Vagina (tissue), 2 donors: Measurements from ENCODE around the gene SCRN1. TPM values are rescaled to one million over a fixed set of nuclear protein-coding genes. Genes with fewer than 3 reads are reported as not detected.

Source experiments
- DNase-seq, 2 donors: peaks; one replicate each; pipeline ENCODE4 v3.0.0-alpha.2; 2017; ENCODE audit errors: extremely low spot score in 2 of 2
- H3K27ac ChIP-seq: fragments of 200-600 bp; sonication (generic); one replicate; pipeline ENCODE4 v1.5.1; 2019
- H3K27me3 ChIP-seq: fragments of 200-600 bp; sonication (generic); one replicate; pipeline ENCODE4 v1.5.1; 2019
- H3K36me3 ChIP-seq, 2 donors: fragments of 200-600 bp; sonication (generic); one replicate each; pipeline ENCODE4 v1.5.1; 2017 to 2019
- H3K4me1 ChIP-seq: fragments of 200-600 bp; sonication (generic); one replicate; pipeline ENCODE4 v1.5.1; 2019
- H3K4me3 ChIP-seq, 2 donors: fragments of 200-600 bp; sonication (generic); 1 replicate in 1 of 2; 2 replicates in 1 of 2; pipeline ENCODE4 v1.5.1; 2016 to 2019
- H3K9me3 ChIP-seq: fragments of 200-600 bp; sonication (generic); one replicate; pipeline ENCODE4 v1.5.1; 2019
- CTCF ChIP-seq, 3 experiments: fragments of 450-650 bp in 2 of 3; fragments of 200-600 bp in 1 of 3; sonication (generic) in 1 of 3; IDR thresholded peaks; one replicate each; pipeline ENCODE4 v1.5.1; 2017 to 2019; ENCODE audit warnings: antibody characterized with exemption in 3 of 3, mild to moderate bottlenecking in 2 of 3, moderate library complexity in 2 of 3
- POLR2A ChIP-seq, 2 donors: fragments of 450-650 bp; IDR thresholded peaks; one replicate each; pipeline ENCODE4 v1.6.1; 2017; ENCODE audit warnings: antibody characterized with exemption in 2 of 2, mild to moderate bottlenecking in 2 of 2, moderate library complexity in 2 of 2
- POLR2AphosphoS5 ChIP-seq, 2 donors: sonication (generic); formaldehyde crosslinking; IDR thresholded peaks; one replicate each; pipeline ENCODE4 v1.9.0; 2017; ENCODE audit warnings: antibody characterized with exemption in 2 of 2, mild to moderate bottlenecking in 2 of 2, low read depth in 1 of 2; ENCODE audit not compliant: insufficient read depth in 1 of 2
- intact Hi-C: fragments of 100-400 bp; cut with DNase I; formaldehyde crosslinking; loops from one replicate; pipeline ENCODE4 v1.15.1; 2023
- total RNA-seq: library from RNA; depleted of rRNA; stranded (reverse); fragments of >200 nt; gene quantifications from one replicate; pipeline ENCODE4 v1.2.3, GENCODE V29; 2016

SCRN1 gene
- total RNA-seq, 1 donor from 2014 or later = 40.8 TPM

GRCh38 chr7:29988424-29989256, 961 bp downstream of the SCRN1 start:
- no peaks in the 10 kb centered on the region for H3K36me3 ChIP-seq
- no peaks in the 10 kb centered on the region for H3K27me3 ChIP-seq
- no peaks in the 10 kb centered on the region for H3K9me3 ChIP-seq
- peaks cover 30% of the 10 kb centered on the region for H3K4me1 ChIP-seq
- no peak for TF ChIP-seq POLR2A (IDR thresholded peaks at IDR 0.05)
- peak in 1 of 2 donors; percentile 56 for TF ChIP-seq POLR2AphosphoS5 (IDR thresholded peaks at IDR 0.05; ENCODE audit: insufficient read depth in 1 of 2, low read depth in 1 of 2)
- peak overlapping the region; percentile 95 for H3K27ac ChIP-seq
- peak overlapping the region; percentile 64 to 73 for H3K4me3 ChIP-seq
- intact Hi-C loops = no loop called here
- DNase-seq = no peak

DNA sequence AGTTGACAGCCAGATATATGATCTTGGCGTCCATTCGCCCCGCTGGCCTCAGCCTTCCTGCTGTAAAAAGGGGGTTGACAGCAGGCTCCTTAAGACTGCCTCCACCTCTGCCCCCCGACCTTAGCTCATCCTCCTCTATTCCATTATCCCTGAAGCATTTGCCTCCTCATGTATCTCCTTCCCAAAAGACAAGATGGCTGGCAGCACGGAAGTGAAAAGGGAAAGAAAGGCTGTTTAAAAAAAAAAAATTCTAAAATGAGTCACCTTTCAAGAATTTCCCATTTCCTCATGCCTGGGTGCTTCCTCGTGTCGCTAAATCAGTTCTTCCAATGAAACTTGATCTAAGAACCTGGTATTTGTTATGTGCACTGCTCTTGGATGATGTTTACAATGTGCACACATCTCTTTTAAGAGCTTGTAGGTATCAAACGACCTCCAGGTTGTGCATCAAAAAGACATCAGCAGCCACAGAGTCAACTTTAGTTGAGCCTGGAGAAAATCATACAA, 1.7 kb downstream of the SCRN1 start:
- intact Hi-C loops = no loop called here
- H3K4me1 ChIP-seq = peaks cover 30% of the 10 kb centered on the region
- no peak for DNase-seq

GRCh38 chr7:29987083-29987482, 2.5 kb downstream of the SCRN1 start:
- Histone ChIP-seq H3K9me3 (no peaks in the 10 kb centered on the region), H3K4me3 (no peak overlapping the region), H3K27me3 (no peaks in the 10 kb centered on the region), H3K4me1 (peaks cover 30% of the 10 kb centered on the region), H3K36me3 (no peaks in the 10 kb centered on the region), H3K27ac (peak overlapping the region; percentile 95)
- intact Hi-C loops = no loop called here
- no peak for DNase-seq
- TF ChIP-seq POLR2A (IDR thresholded peaks at IDR 0.05) (no peak), CTCF (IDR thresholded peaks at IDR 0.05) (no peak), POLR2AphosphoS5 (IDR thresholded peaks at IDR 0.05; ENCODE audit: insufficient read depth in 1 of 2, low read depth in 1 of 2) (no peak)

More for the DNA sequence above, 1.7 kb downstream of the SCRN1 start:
- peak overlapping the region; percentile 64 to 73 for H3K4me3 ChIP-seq
- no peaks in the 10 kb centered on the region for H3K36me3 ChIP-seq
- no peaks in the 10 kb centered on the region for H3K9me3 ChIP-seq
- TF ChIP-seq CTCF (IDR thresholded peaks at IDR 0.05) (no peak), POLR2AphosphoS5 (IDR thresholded peaks at IDR 0.05; ENCODE audit: insufficient read depth in 1 of 2, low read depth in 1 of 2) (no peak), POLR2A (IDR thresholded peaks at IDR 0.05) (no peak)
- H3K27me3 ChIP-seq = no peaks in the 10 kb centered on the region
- peak overlapping the region; percentile 95 for H3K27ac ChIP-seq

DNA sequence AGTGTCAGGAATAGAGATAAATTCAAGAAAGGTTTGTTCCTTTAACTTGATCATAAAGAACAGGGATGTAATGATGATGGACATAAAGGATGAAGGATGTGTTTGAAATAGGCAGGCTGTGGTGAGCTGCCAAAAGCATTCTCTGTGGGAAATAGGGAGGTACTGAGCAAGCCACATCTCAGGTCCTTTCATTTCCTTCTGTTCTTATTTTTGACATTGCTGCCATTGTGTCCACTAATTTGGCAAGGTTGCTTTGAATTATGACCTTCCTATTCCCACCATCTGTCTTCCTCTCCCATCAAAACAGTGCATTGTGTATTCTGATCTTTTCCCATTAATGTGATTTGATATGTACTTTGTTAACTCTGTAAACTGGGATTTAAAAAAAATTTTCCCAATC, 9.4 kb downstream of the SCRN1 start:
- Histone ChIP-seq H3K27me3 (no peaks in the 10 kb centered on the region), H3K9me3 (no peaks in the 10 kb centered on the region), H3K4me3 (no peak overlapping the region), H3K36me3 (no peaks in the 10 kb centered on the region), H3K27ac (no peak overlapping the region), H3K4me1 (peaks cover 15% of the 10 kb centered on the region)
- intact Hi-C loops = no loop called here
- no peak for DNase-seq
- no peak for TF ChIP-seq POLR2A (IDR thresholded peaks at IDR 0.05)
- TF ChIP-seq CTCF (IDR thresholded peaks at IDR 0.05) = no peak
- TF ChIP-seq POLR2AphosphoS5 (IDR thresholded peaks at IDR 0.05; ENCODE audit: insufficient read depth in 1 of 2, low read depth in 1 of 2) = no peak

DNA sequence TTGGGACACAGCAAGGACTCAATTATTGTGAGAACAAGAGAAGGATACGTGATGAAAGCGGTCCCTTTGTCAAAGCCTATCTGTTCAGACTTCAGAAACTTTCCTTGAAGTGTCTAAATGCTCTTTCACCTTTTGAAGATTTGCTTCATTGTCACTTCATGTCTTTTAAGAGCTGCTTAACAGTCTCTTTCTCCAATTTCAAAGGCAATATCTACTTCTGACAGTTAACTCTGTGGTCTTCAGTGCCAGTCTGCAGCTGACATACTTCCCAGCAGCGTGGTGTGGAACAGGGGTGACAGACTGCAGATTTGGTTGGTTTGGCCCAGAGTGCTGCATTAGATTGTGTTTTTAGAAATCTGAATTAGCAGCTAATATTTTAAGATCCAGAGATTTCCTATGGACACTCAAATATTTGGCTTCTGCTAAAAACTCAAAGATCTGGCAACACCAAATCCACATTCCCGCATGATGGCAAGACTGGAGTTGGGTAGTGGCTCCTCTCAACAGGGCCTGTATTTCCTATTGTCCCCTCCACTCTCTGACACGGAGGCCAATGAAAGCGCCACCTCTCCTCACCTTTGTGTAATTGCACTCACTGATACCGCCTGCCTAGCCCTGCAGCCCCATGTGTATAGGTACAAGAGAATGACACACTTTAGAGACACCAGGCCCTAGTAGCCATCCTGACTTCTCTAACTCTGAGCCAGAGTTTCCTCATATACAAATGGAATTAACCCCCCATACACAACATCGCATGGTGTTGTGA, 11.5 kb downstream of the SCRN1 start:
- Histone ChIP-seq H3K9me3 (no peaks in the 10 kb centered on the region), H3K27me3 (no peaks in the 10 kb centered on the region), H3K4me3 (no peak overlapping the region), H3K27ac (no peak overlapping the region), H3K4me1 (peaks cover 15% of the 10 kb centered on the region), H3K36me3 (no peaks in the 10 kb centered on the region)
- DNase-seq = no peak
- intact Hi-C loops = no loop called here
- TF ChIP-seq CTCF (IDR thresholded peaks at IDR 0.05) (no peak), POLR2A (IDR thresholded peaks at IDR 0.05) (no peak), POLR2AphosphoS5 (IDR thresholded peaks at IDR 0.05; ENCODE audit: insufficient read depth in 1 of 2, low read depth in 1 of 2) (no peak)
